ENCODE results near the gene RNF5. TPM values are rescaled to one million over a fixed set of nuclear protein-coding genes. Genes with fewer than 3 reads are reported as not detected.

RNF5 gene
- total RNA-seq, 1 experiment from 2014 or later: 82.3 TPM

- Histone ChIP-seq H3K4me3 (ENCODE audit: low read depth in 2 of 2, low read length in 2 of 2) (no peak overlapping the region), H3K9me3 (ENCODE audit: control insufficient read depth, insufficient read depth, low read depth, low read length) (no peaks in the 10 kb centered on the region), H3K4me1 (ENCODE audit: control insufficient read depth, insufficient read depth, low read length) (no peaks in the 10 kb centered on the region), H3K27ac (ENCODE audit: low read length) (no peak overlapping the region; the same call in 1 of the 2 replicates), H3K27me3 (ENCODE audit: control insufficient read depth, insufficient read depth, low read length) (no peaks in the 10 kb centered on the region), H3K36me3 (ENCODE audit: control insufficient read depth, insufficient read depth, low read length) (no peaks in the 10 kb centered on the region)
- in situ Hi-C loops (cut with HindIII; ENCODE audit: low pct_unique_long_range_greater_than_20kb, low sequenced_read_pairs) (no loop called here), intact Hi-C loops (cut with micrococcal nuclease; ENCODE audit: unreplicated experiment) (no loop called here)
- CTCF ChIA-PET: no interaction called here
- no peak for DNase-seq (ENCODE audit: low read depth, low spot score)
- TF ChIP-seq POLR2AphosphoS5 (IDR thresholded peaks at IDR 0.05; ENCODE audit: low read depth, low read length) (no peak), SIN3A (IDR thresholded peaks at IDR 0.05; ENCODE audit: borderline replicate concordance, insufficient read depth, low read depth, low read length) (no peak), REST (IDR thresholded peaks at IDR 0.05; ENCODE audit: insufficient read depth in 1 of 2, low read depth in 2 of 2, low read length in 1 of 2) (no peak), TCF7L2 (IDR thresholded peaks at IDR 0.05; ENCODE audit: low read depth, low read length) (no peak)
- no peak for ATAC-seq
- POLR2A ChIA-PET: no interaction called here
- BruUV-seq (replicated peaks): no TSS peak
Observed at GRCh38 chr6:32146687-32147086, 31.5 kb upstream of the RNF5 start.

GRCh38 chr6:32147401-32148132 is 30.6 kb upstream of the RNF5 start:
- intact Hi-C loops (cut with micrococcal nuclease; ENCODE audit: unreplicated experiment): no loop called here
- Histone ChIP-seq H3K9me3 (ENCODE audit: control insufficient read depth, insufficient read depth, low read depth, low read length) (no peaks in the 10 kb centered on the region), H3K27me3 (ENCODE audit: control insufficient read depth, insufficient read depth, low read length) (no peaks in the 10 kb centered on the region), H3K4me1 (ENCODE audit: control insufficient read depth, insufficient read depth, low read length) (peaks cover 7% of the 10 kb centered on the region), H3K27ac (ENCODE audit: low read length) (no peak overlapping the region), H3K4me3 (ENCODE audit: low read depth in 2 of 2, low read length in 2 of 2) (no peak overlapping the region), H3K36me3 (ENCODE audit: control insufficient read depth, insufficient read depth, low read length) (no peaks in the 10 kb centered on the region)
- CTCF ChIA-PET: no interaction called here
- POLR2A ChIA-PET: no interaction called here
- ATAC-seq (no peak), DNase-seq (ENCODE audit: low read depth, low spot score) (no peak)
- in situ Hi-C loops (cut with HindIII; ENCODE audit: low pct_unique_long_range_greater_than_20kb, low sequenced_read_pairs): no loop called here
- BruUV-seq (replicated peaks): no TSS peak
- TF ChIP-seq CTCF (IDR thresholded peaks at IDR 0.05): no peak; the same call in 1 of the 2 replicates
- TF ChIP-seq POLR2AphosphoS5 (IDR thresholded peaks at IDR 0.05; ENCODE audit: low read depth, low read length): no peak
- TF ChIP-seq TCF7L2 (IDR thresholded peaks at IDR 0.05; ENCODE audit: low read depth, low read length): no peak
- TF ChIP-seq SIN3A (IDR thresholded peaks at IDR 0.05; ENCODE audit: borderline replicate concordance, insufficient read depth, low read depth, low read length): no peak
- TF ChIP-seq REST (IDR thresholded peaks at IDR 0.05; ENCODE audit: insufficient read depth in 1 of 2, low read depth in 2 of 2, low read length in 1 of 2): no peak

Data from Panc1 (cell line).